K562 (cell line): ENCODE results near the gene ACSM6. TPM values are rescaled to one million over a fixed set of nuclear protein-coding genes. Genes with fewer than 3 reads are reported as not detected.

ENCODE experiments used
- ATAC-seq: fragments of 200-7000 bp; cut with Tn5 transposase; 3 replicates; pipeline ENCODE4 v1.9.1; 2020; ENCODE audit warnings: moderate library complexity
- BruUV-seq: library from RNA; stranded (reverse); fragments of 400-500 nt; replicated peaks from 2 replicates; lab custom pipeline; 2021; lab: Mats Ljungman, UMichigan
- CTCF ChIA-PET: fragments of 300-600 bp; formaldehyde crosslinking; extraction: SDS; loops from one replicate; lab custom pipeline; 2021; ENCODE audit warnings: low intra/inter-chr PET ratio; lab: Yijun Ruan, JAX
- POLR2A ChIA-PET: fragments of 300-600, 350-650 bp; sonication (Branson Sonifier 250); formaldehyde crosslinking; extraction: SDS; loops from one replicate; lab custom pipeline; 2021; ENCODE audit warnings: antibody characterized with exemption, inconsistent platforms; lab: Yijun Ruan, JAX
- DNase-seq, 4 experiments: peaks; one replicate each; pipeline versions ENCODE4 v3.0.0 to v3.0.0-alpha.2; 2011 to 2018; ENCODE audit warnings: low spot score in 3 of 4, mixed read lengths in 3 of 4; ENCODE audit errors: extremely low read depth in 1 of 4
- FAIRE-seq: peaks from 2 replicates; lab custom pipeline; 2011; peaks lifted over from hg19 to GRCh38; lab: Jason Lieb, UNC
- H2AFZ ChIP-seq: 2 replicates; pipeline ENCODE4 v1.6.0; 2011; ENCODE audit warnings: low read depth, low read length, control low read depth, inconsistent platforms
- H3K27ac ChIP-seq: fragments of 200-600 bp; 3 replicates; pipeline ENCODE4 v1.8.0; 2011; ENCODE audit warnings: low read depth, mild to moderate bottlenecking, control low read depth, inconsistent platforms, low read length, moderate library complexity, mixed read lengths; ENCODE audit errors: extremely low read depth
- H3K27me3 ChIP-seq, 2 experiments: fragments of 300-600 bp in 1 of 2; 2 replicates in 1 of 2; 3 replicates in 1 of 2; pipeline versions ENCODE4 v1.6.0 to v1.8.0; 2011; ENCODE audit warnings: inconsistent platforms in 2 of 2, low read length in 2 of 2, mild to moderate bottlenecking in 1 of 2, mixed read lengths in 1 of 2, moderate library complexity in 1 of 2; ENCODE audit not compliant: control insufficient read depth in 2 of 2, insufficient read depth in 2 of 2
- H3K36me3 ChIP-seq: fragments of 300-600 bp; 3 replicates; pipeline ENCODE4 v1.8.0; 2011; ENCODE audit warnings: mild to moderate bottlenecking, low read length, inconsistent platforms; ENCODE audit not compliant: control insufficient read depth, insufficient read depth
- H3K4me1 ChIP-seq, 2 experiments: fragments of 200-600 bp in 1 of 2; replicated peaks in 1 of 2; 2 replicates in 1 of 2; 3 replicates in 1 of 2; pipeline versions ENCODE4 v1.5.1 to v1.8.0; 2011; ENCODE audit warnings: inconsistent platforms in 2 of 2, low read length in 2 of 2, mild to moderate bottlenecking in 1 of 2, mixed read lengths in 1 of 2, moderate library complexity in 1 of 2; ENCODE audit not compliant: control insufficient read depth in 2 of 2, insufficient read depth in 2 of 2
- H3K4me2 ChIP-seq: 2 replicates; pipeline ENCODE4 v1.6.1; 2011; ENCODE audit warnings: low read length, control low read depth, inconsistent platforms, mixed read lengths; ENCODE audit not compliant: insufficient read depth
- H3K4me3 ChIP-seq: fragments of 200-600 bp; sonication (generic), shearing (Covaris generic); 2 replicates; pipeline ENCODE4 v1.5.1; 2016; ENCODE audit warnings: control low read depth, inconsistent platforms
- H3K79me2 ChIP-seq: fragments of 200-600 bp; 3 replicates; pipeline ENCODE4 v1.8.0; 2011; ENCODE audit warnings: low read length, inconsistent platforms; ENCODE audit not compliant: control insufficient read depth, insufficient read depth
- H3K9ac ChIP-seq, 2 experiments: 2 replicates each; pipeline versions ENCODE4 v1.6.0 to v1.6.1; 2011; ENCODE audit warnings: low read depth in 2 of 2, low read length in 2 of 2, control low read depth in 1 of 2, inconsistent platforms in 1 of 2, mild to moderate bottlenecking in 1 of 2, mixed read lengths in 1 of 2; ENCODE audit not compliant: insufficient read depth in 1 of 2
- H3K9me1 ChIP-seq: one replicate; pipeline ENCODE4 v1.6.0; 2011; ENCODE audit warnings: inconsistent platforms, mild to moderate bottlenecking, low read length, moderate library complexity; ENCODE audit not compliant: control insufficient read depth, insufficient read depth
- H3K9me3 ChIP-seq: replicated peaks from 2 replicates; pipeline ENCODE4 v1.5.1; 2011; ENCODE audit warnings: low read depth, low read length, inconsistent platforms; ENCODE audit not compliant: control insufficient read depth, insufficient read depth
- H4K20me1 ChIP-seq: replicated peaks from 2 replicates; pipeline ENCODE4 v1.6.1; 2011; ENCODE audit warnings: low read length, inconsistent platforms, mixed read lengths; ENCODE audit not compliant: control insufficient read depth, insufficient read depth
- ARNT ChIP-seq, 2 experiments: fragments of 450-650 bp; IDR thresholded peaks; 2 replicates each; pipeline ENCODE4 v1.6.1; 2016; ENCODE audit warnings: mild to moderate bottlenecking in 1 of 2
- BMI1 ChIP-seq: fragments of 150-350 bp; IDR thresholded peaks from 2 replicates; pipeline ENCODE4 v1.6.1; 2014; ENCODE audit warnings: low read length
- CREB5 ChIP-seq: fragments of 250-450 bp; sonication (Bioruptor Pico); IDR thresholded peaks from 2 replicates; pipeline ENCODE4 v1.5.0; 2020; ENCODE audit warnings: mild to moderate bottlenecking
- ETS2 ChIP-seq: IDR thresholded peaks from 2 replicates; pipeline ENCODE4 v1.6.1; 2016; ENCODE audit warnings: borderline replicate concordance, missing genetic modification characterization, mild to moderate bottlenecking, moderate library complexity, missing compliant biosample characterization; ENCODE audit not compliant: poor library complexity, severe bottlenecking
- MBD1 ChIP-seq: fragments of 250-450 bp; sonication (Bioruptor Pico); IDR thresholded peaks from 2 replicates; pipeline ENCODE4 v1.8.0; 2022; ENCODE audit warnings: inconsistent platforms
- NCOR1 ChIP-seq: fragments of 450-650 bp; IDR thresholded peaks from 2 replicates; pipeline ENCODE4 v1.6.1; 2016; ENCODE audit warnings: mild to moderate bottlenecking, moderate library complexity
- RBM15 ChIP-seq: fragments of 200-400 bp; formaldehyde crosslinking; IDR thresholded peaks from 2 replicates; pipeline ENCODE4 v1.6.1; 2018; ENCODE audit warnings: mild to moderate bottlenecking, low read length, moderate library complexity; ENCODE audit not compliant: insufficient read depth
- SETDB1 ChIP-seq: IDR thresholded peaks from one replicate; pipeline ENCODE4 v1.6.1; 2012; ENCODE audit warnings: low read length, control low read depth, inconsistent platforms
- SIX5 ChIP-seq, 2 experiments: IDR thresholded peaks; 2 replicates each; pipeline ENCODE4 v1.6.1; 2011; ENCODE audit warnings: low read length in 2 of 2, borderline replicate concordance in 1 of 2, low read depth in 1 of 2, mild to moderate bottlenecking in 1 of 2, moderate library complexity in 1 of 2; ENCODE audit not compliant: insufficient read depth in 1 of 2
- SNIP1 ChIP-seq: fragments of 450-650 bp; IDR thresholded peaks from 2 replicates; pipeline ENCODE4 v1.7.1; 2017; ENCODE audit warnings: low read depth, mild to moderate bottlenecking
- TFE3 ChIP-seq: fragments of 450-650 bp; formaldehyde crosslinking; IDR thresholded peaks from 2 replicates; pipeline ENCODE4 v1.4.0; 2020; ENCODE audit warnings: mild to moderate bottlenecking, mixed read lengths
- TSC22D4 ChIP-seq: fragments of 450-650 bp; IDR thresholded peaks from 2 replicates; pipeline ENCODE4 v1.6.1; 2016; ENCODE audit warnings: missing genetic modification characterization, missing biosample characterization, control low read depth
- ZMIZ1 ChIP-seq, 2 experiments: fragments of 150-350 bp in 1 of 2; IDR thresholded peaks; 2 replicates each; pipeline ENCODE4 v1.6.1; 2012 to 2016; ENCODE audit warnings: low read depth in 2 of 2, low read length in 2 of 2, mild to moderate bottlenecking in 1 of 2, moderate library complexity in 1 of 2
- ZNF146 ChIP-seq: IDR thresholded peaks from one replicate; pipeline ENCODE4 v1.6.1; 2018; ENCODE audit warnings: missing compliant biosample characterization; ENCODE audit not compliant: unreplicated experiment
- WGBS: fragments of 100-300 bp; shearing (Covaris generic); methylation state at CpG from one replicate; pipeline ENCODE4 v1.1.6; 2016; ENCODE audit warnings: low coverage, mixed read lengths; ENCODE audit not compliant: insufficient coverage; ENCODE audit errors: missing lambda C conversion rate; 5-methylcytosine and 5-hydroxymethylcytosine counted together
- in situ Hi-C: fragments of 300-500 bp; cut with MboI; formaldehyde crosslinking; loops from 4 replicates; pipeline ENCODE4 v1.15.0; 2018; ENCODE audit warnings: inconsistent platforms, mixed read lengths
- intact Hi-C: fragments of 100-400 bp; cut with micrococcal nuclease; formaldehyde crosslinking; loops from 2 replicates; pipeline ENCODE4 v1.14.2; 2022
- polyA plus RNA-seq, 8 experiments: library from polyadenylated mRNA; depleted of rRNA in 4 of 8; stranded (reverse) in 5 of 8; unstranded in 3 of 8; fragments of >200 nt; fragmentation: Nextera tagmentation in 2 of 8; fragmentation: Illumina TruSeq in 1 of 8; extraction: Ambion mirVana in 2 of 8; extraction: Trizol in 1 of 8; gene quantifications; 2 replicates each; pipeline versions ENCODE4 v1.2.1 to v1.2.3, GENCODE V29; 2011 to 2014; ENCODE audit warnings: inconsistent platforms in 1 of 8, missing spikeins in 1 of 8
- total RNA-seq, 7 experiments: library from RNA; depleted of rRNA in 6 of 7; stranded (reverse); fragments of >200 nt in 6 of 7; fragmentation: Illumina TruSeq in 2 of 7; extraction: Trizol in 2 of 7; gene quantifications; 2 replicates each; pipeline versions ENCODE4 v1.2.1 to v1.2.3, GENCODE V29; 2011 to 2021; ENCODE audit warnings: low replicate concordance in 1 of 7

ACSM6 gene
- total and polyA plus RNA-seq, 9 of the 15 experiments (the other 6 are each of a cell fraction or from before 2014, with no cell fraction given): not detected

GRCh38 chr10:95244152-95244551 lies 50.1 kb downstream of the ACSM6 start:
- DNase-seq (no peak), FAIRE-seq (no peak), ATAC-seq (no peak)
- H3K27me3 ChIP-seq: no peaks in the 10 kb centered on the region
- no peak overlapping the region for H3K27ac ChIP-seq
- H3K4me2 ChIP-seq: no peak overlapping the region
- in situ Hi-C loops: loop anchor here (10.0 kb wide), 1 partner anchor 371 kb away; no protein-coding TSS in a partner anchor
- peaks cover 72% of the 10 kb centered on the region for H3K36me3 ChIP-seq
- H3K4me3 ChIP-seq: no peak overlapping the region
- H3K9me1 ChIP-seq: no peaks in the 10 kb centered on the region
- intact Hi-C loops: loop anchor here (5.0 kb wide), 1 partner anchor 42 kb away; no protein-coding TSS in a partner anchor
- H2AFZ ChIP-seq: no peak overlapping the region
- ChIA-PET CTCF (interaction anchor here (1.5 to 2.1 kb wide), 3 partner anchors 61 to 614 kb away, joined by 6 to 12 read pairs (median 8); no protein-coding TSS in a partner anchor), POLR2A (no interaction called here)
- BruUV-seq: no TSS peak
- H3K4me1 ChIP-seq: 0 out of 5 replicates have a peak, but pooled peaks cover 0 to 3% of the 10 kb centered on the region in 2 experiments
- H3K9me3 ChIP-seq: no peaks in the 10 kb centered on the region
- H3K9ac ChIP-seq: no peak overlapping the region
- H3K79me2 ChIP-seq: no peaks in the 10 kb centered on the region
- 86% methylated on average over 2 of the region's 2 CpGs for WGBS
- no peaks in the 10 kb centered on the region; the same call in 1 of the 2 replicates for H4K20me1 ChIP-seq
- TF ChIP-seq MBD1 (no peak), RBM15 (no peak), ARNT (IDR thresholded peaks at IDR 0.05) (no peak), CREB5 (CRISPR knock-in tag) (no peak), NCOR1 (no peak), TFE3 (no peak), SNIP1 (no peak), TSC22D4 (tag) (no peak), ZNF146 (CRISPR knock-in tag) (no peak), ZMIZ1 (IDR thresholded peaks at IDR 0.05; ENCODE audit: low read depth in 2 of 2, low read length in 2 of 2) (no peak), SIX5 (IDR thresholded peaks at IDR 0.05; ENCODE audit: borderline replicate concordance in 1 of 2, insufficient read depth in 1 of 2, low read depth in 1 of 2, low read length in 2 of 2) (no peak), SETDB1 (no peak), ETS2 (tag) (no peak), BMI1 (no peak)
